Liver (tissue), 3 donors: ENCODE results near the gene CAPRIN2.

Experiments used
- CTCF ChIP-seq: fragments of 150-350 bp; IDR thresholded peaks from 2 replicates; pipeline ENCODE4 v1.5.1; 2017; ENCODE audit warnings: improper control_type of control experiment, low read depth, low read length; ENCODE audit not compliant: missing input control
- GABPA ChIP-seq, 2 donors: IDR thresholded peaks in 1 of 2; conservative IDR thresholded peaks in 1 of 2; 2 replicates each; pipeline ENCODE4 v1.6.1; 2016; ENCODE audit warnings: antibody characterized with exemption in 2 of 2, mild to moderate bottlenecking in 1 of 2, moderate library complexity in 1 of 2
- donor health status: healthy.
- donor health status: healthy.

- TF ChIP-seq CTCF (no peak), GABPA (IDR thresholded peaks at IDR 0.05 in 1 of 2, conservative IDR thresholded peaks at IDR 0.05 in 1 of 2) (no peak)
These were observed 93.5 kb downstream of the CAPRIN2 start for GRCh38 chr12:30661210-30661609.
